ENCODE results near the gene CERS2. TPM values are rescaled to one million over a fixed set of nuclear protein-coding genes. Genes with fewer than 3 reads are reported as not detected.

Gene CERS2
- total and polyA plus RNA-seq, 2 of the 4 experiments (the other 2 are of a cell fraction): 118 to 127 TPM

DNA sequence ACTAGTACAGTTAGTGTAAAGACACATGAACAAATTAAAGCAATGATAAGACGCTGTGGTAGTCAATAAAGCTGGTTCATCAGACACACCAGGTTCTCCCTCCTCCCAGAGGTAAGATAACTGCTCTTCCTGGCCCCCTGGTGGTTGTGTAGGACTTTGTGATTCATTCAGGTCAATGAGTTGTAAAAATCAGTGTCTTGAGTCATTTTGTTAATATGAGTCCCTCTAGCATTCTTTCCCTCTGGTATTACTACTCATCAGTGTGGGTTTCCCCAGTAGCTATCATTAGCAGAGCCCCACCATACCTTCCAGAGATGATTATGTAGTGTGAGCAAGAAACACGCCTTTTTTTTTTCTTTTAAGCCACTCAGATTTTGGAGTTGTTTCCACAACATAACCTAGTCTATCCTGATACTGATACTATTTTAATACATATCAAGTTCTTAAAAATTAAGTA, 52.1 kb downstream of the CERS2 start (continued):
- TF ChIP-seq MXI1 (IDR thresholded peaks at IDR 0.05; ENCODE audit: borderline replicate concordance, low read depth, low read length): no peak

DNA sequence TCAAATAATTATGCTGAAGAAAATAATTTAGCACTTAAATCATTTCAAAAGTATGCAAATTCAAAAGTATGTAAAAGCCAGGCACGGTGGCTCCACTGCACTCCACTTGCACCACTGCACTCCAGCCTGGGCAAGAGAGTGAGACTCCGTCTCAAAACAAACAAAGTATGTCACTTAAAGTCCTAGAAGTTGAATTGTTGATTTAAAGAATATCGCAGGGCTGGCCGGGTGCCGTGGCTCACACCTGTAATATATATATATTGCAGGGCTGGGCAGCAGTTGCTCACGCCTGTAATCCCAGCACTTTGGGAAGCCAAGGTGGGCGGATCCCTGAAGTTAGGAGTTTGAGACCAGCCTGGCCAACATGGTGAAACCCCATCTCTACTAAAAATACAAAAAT, 57.2 kb downstream of the CERS2 start:
- no TSS peak for BruUV-seq (replicated peaks)
- CTCF ChIA-PET: no interaction called here
- ATAC-seq (ENCODE audit: low read depth): no peak

More for the DNA sequence above, 57.2 kb downstream of the CERS2 start:
- Histone ChIP-seq H2BK15ac (ENCODE audit: low read depth, low read length) (no peak overlapping the region), H3K56ac (ENCODE audit: extremely low read depth, insufficient read depth, low read length) (no peak overlapping the region), H3K36me3 (ENCODE audit: control insufficient read depth, insufficient read depth, low read length) (no peaks in the 10 kb centered on the region), H2BK5ac (ENCODE audit: low read depth, low read length, poor library complexity, severe bottlenecking) (no peak overlapping the region), H3K4me1 (ENCODE audit: control insufficient read depth, insufficient read depth, low read length) (no peaks in the 10 kb centered on the region), H3K9ac (ENCODE audit: low read depth, low read length) (no peak overlapping the region), H4K20me1 (ENCODE audit: insufficient read depth, low read length) (no peaks in the 10 kb centered on the region), H3K4me2 (ENCODE audit: low read depth, low read length) (no peak overlapping the region), H3K4ac (ENCODE audit: low read depth, low read length) (no peak overlapping the region), H3K27ac (ENCODE audit: insufficient read depth, low read length) (no peak overlapping the region), H4K91ac (ENCODE audit: insufficient read depth, low read depth, low read length) (no peak overlapping the region), H4K8ac (ENCODE audit: low read depth in 2 of 2, low read length in 2 of 2) (no peak overlapping the region), H3K9me1 (ENCODE audit: insufficient read depth, low read length) (0 out of 2 replicates have a peak, but pooled peaks cover 7% of the 10 kb centered on the region), H2AK9ac (replicated peaks; ENCODE audit: low read depth, low read length, poor library complexity) (no peak overlapping the region), H3K23ac (ENCODE audit: low read depth, low read length) (no peak overlapping the region), H3K27me3 (ENCODE audit: control insufficient read depth, insufficient read depth, low read length) (no peaks in the 10 kb centered on the region), H3K18ac (ENCODE audit: low read depth, low read length) (no peak overlapping the region), H3K9me3 (ENCODE audit: control insufficient read depth, insufficient read depth, low read length) (no peaks in the 10 kb centered on the region), H2BK120ac (ENCODE audit: low read depth, low read length) (no peak overlapping the region), H2BK20ac (ENCODE audit: low read depth, low read length) (no peak overlapping the region), H2AFZ (replicated peaks; ENCODE audit: low read length, poor library complexity) (no peak overlapping the region), H4K5ac (ENCODE audit: low read depth, low read length) (no peak overlapping the region), H2AK5ac (ENCODE audit: low read depth, low read length) (no peak overlapping the region), H3K79me1 (ENCODE audit: low read depth in 1 of 2, low read length in 2 of 2) (no peaks in the 10 kb centered on the region), H3K14ac (replicated peaks; ENCODE audit: low read depth, low read length) (no peak overlapping the region), H3K4me3 (ENCODE audit: insufficient read depth, low read depth, low read length) (no peak overlapping the region)
- intact Hi-C loops (cut with micrococcal nuclease): no loop called here
- no peak for DNase-seq
- POLR2A ChIA-PET (ENCODE audit: unreplicated experiment): no interaction called here
- in situ Hi-C loops (cut with MboI; ENCODE audit: low sequenced_read_pairs): no loop called here
- WGBS, 2 experiments (ENCODE audit: extremely low coverage in 2 of 2, insufficient read length in 1 of 2): no CpG with 5 or more reads among the region's 7 CpGs
- TF ChIP-seq SMC3 (IDR thresholded peaks at IDR 0.05; ENCODE audit: low read depth, low read length) (no peak), POLR2A (IDR thresholded peaks at IDR 0.05; ENCODE audit: low read depth, low read length) (no peak), CHD1 (IDR thresholded peaks at IDR 0.05; ENCODE audit: low read depth, low read length) (no peak)
- TF ChIP-seq, protein P1, sequence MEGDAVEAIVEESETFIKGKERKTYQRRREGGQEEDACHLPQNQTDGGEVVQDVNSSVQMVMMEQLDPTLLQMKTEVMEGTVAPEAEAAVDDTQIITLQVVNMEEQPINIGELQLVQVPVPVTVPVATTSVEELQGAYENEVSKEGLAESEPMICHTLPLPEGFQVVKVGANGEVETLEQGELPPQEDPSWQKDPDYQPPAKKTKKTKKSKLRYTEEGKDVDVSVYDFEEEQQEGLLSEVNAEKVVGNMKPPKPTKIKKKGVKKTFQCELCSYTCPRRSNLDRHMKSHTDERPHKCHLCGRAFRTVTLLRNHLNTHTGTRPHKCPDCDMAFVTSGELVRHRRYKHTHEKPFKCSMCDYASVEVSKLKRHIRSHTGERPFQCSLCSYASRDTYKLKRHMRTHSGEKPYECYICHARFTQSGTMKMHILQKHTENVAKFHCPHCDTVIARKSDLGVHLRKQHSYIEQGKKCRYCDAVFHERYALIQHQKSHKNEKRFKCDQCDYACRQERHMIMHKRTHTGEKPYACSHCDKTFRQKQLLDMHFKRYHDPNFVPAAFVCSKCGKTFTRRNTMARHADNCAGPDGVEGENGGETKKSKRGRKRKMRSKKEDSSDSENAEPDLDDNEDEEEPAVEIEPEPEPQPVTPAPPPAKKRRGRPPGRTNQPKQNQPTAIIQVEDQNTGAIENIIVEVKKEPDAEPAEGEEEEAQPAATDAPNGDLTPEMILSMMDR (conservative IDR thresholded peaks at IDR 0.05; ENCODE audit: low read depth, low read length): no peak
- dilution Hi-C loops (cut with HindIII; ENCODE audit: low sequenced_read_pairs, unreplicated experiment): no loop called here

Small RNAs within 50 kb of the gene (microRNA-seq; reads per million reads assigned to microRNA genes)
- not detected for gene RNU6-884P (ENCODE audit: insufficient read depth, insufficient read length)

Small RNAs within 50 kb of the gene (small RNA-seq; reads per million reads assigned to genes)
- gene RNU6-884P: 0.08 to 9.6 (median 2.3) reads per million in 5 experiments

Other genes starting within 250 kb of the CERS2 start
- gene CTSS, start 209.1 kb downstream of the CERS2 start, total RNA-seq (2012; rRNA removed): 0.18 and 0.56 TPM in 2 replicates
- gene CTSS, start 209.1 kb downstream of the CERS2 start, polyA plus RNA-seq (2012; rRNA removed): 0.47 and 0.48 TPM in 2 replicates
- 4.7 and 7.7 TPM in 2 replicates for gene CTSK, start 166.6 kb downstream of the CERS2 start, total RNA-seq (2012; rRNA removed)
- 13.2 and 15.1 TPM in 2 replicates for gene CTSK, start 166.6 kb downstream of the CERS2 start, polyA plus RNA-seq (2012; rRNA removed)
- gene ARNT, start 98.2 kb downstream of the CERS2 start, total RNA-seq (2012; rRNA removed): 26.3 and 28.1 TPM in 2 replicates
- 15.7 and 19.7 TPM in 2 replicates for gene ARNT, start 98.2 kb downstream of the CERS2 start, polyA plus RNA-seq (2012; rRNA removed)
- gene CTXND2, start 87.7 kb downstream of the CERS2 start, total RNA-seq (2012; rRNA removed): not detected in 2 replicates
- not detected in 2 replicates for gene CTXND2, start 87.7 kb downstream of the CERS2 start, polyA plus RNA-seq (2012; rRNA removed)
- 22.9 and 24.7 TPM in 2 replicates for gene SETDB1, start 48.5 kb downstream of the CERS2 start, total RNA-seq (2012; rRNA removed)
- gene SETDB1, start 48.5 kb downstream of the CERS2 start, polyA plus RNA-seq (2012; rRNA removed): 16.6 and 18.7 TPM in 2 replicates
- under 0.01 and 0.36 TPM in 2 replicates for gene ANXA9, start 7.5 kb upstream of the CERS2 start, total RNA-seq (2012; rRNA removed)
- gene ANXA9, start 7.5 kb upstream of the CERS2 start, polyA plus RNA-seq (2012; rRNA removed): 0.16 and 0.21 TPM in 2 replicates
- gene MINDY1, start 32.1 kb upstream of the CERS2 start, total RNA-seq (2012; rRNA removed): 5.8 and 6.6 TPM in 2 replicates
- gene MINDY1, start 32.1 kb upstream of the CERS2 start, polyA plus RNA-seq (2012; rRNA removed): 6.6 and 7.3 TPM in 2 replicates
- 7.9 and 8.6 TPM in 2 replicates for gene PRUNE1, start 33.6 kb upstream of the CERS2 start, total RNA-seq (2012; rRNA removed)
- gene PRUNE1, start 33.6 kb upstream of the CERS2 start, polyA plus RNA-seq (2012; rRNA removed): 9.4 and 9.6 TPM in 2 replicates
- gene BNIPL, start 61.8 kb upstream of the CERS2 start, total RNA-seq (2012; rRNA removed): under 0.01 TPM in 1 of 2 replicates, not detected in the other
- gene BNIPL, start 61.8 kb upstream of the CERS2 start, polyA plus RNA-seq (2012; rRNA removed): 0.10 and 0.38 TPM in 2 replicates
- 0.54 and 0.83 TPM in 2 replicates for gene C1orf56, start 72.9 kb upstream of the CERS2 start, total RNA-seq (2012; rRNA removed)
- gene C1orf56, start 72.9 kb upstream of the CERS2 start, polyA plus RNA-seq (2012; rRNA removed): 1.2 and 1.5 TPM in 2 replicates
- gene CDC42SE1, start 84.8 kb upstream of the CERS2 start, total RNA-seq (2012; rRNA removed): 47.0 and 48.6 TPM in 2 replicates
- gene CDC42SE1, start 84.8 kb upstream of the CERS2 start, polyA plus RNA-seq (2012; rRNA removed): 47.4 and 58.5 TPM in 2 replicates
- 3.6 and 5.3 TPM in 2 replicates for gene MLLT11, start 85.6 kb upstream of the CERS2 start, total RNA-seq (2012; rRNA removed)
- 16.6 and 17.5 TPM in 2 replicates for gene MLLT11, start 85.6 kb upstream of the CERS2 start, polyA plus RNA-seq (2012; rRNA removed)
- 11.9 and 12.9 TPM in 2 replicates for gene GABPB2, start 95.9 kb upstream of the CERS2 start, total RNA-seq (2012; rRNA removed)
- 6.0 and 7.5 TPM in 2 replicates for gene GABPB2, start 95.9 kb upstream of the CERS2 start, polyA plus RNA-seq (2012; rRNA removed)
- gene SEMA6C, start 171.8 kb upstream of the CERS2 start, total RNA-seq (2012; rRNA removed): 0.36 and 0.56 TPM in 2 replicates
- gene SEMA6C, start 171.8 kb upstream of the CERS2 start, polyA plus RNA-seq (2012; rRNA removed): 2.0 and 2.6 TPM in 2 replicates
- not detected in 2 replicates for gene TNFAIP8L2, start 181.8 kb upstream of the CERS2 start, total RNA-seq (2012; rRNA removed)
- not detected in 2 replicates for gene TNFAIP8L2, start 181.8 kb upstream of the CERS2 start, polyA plus RNA-seq (2012; rRNA removed)
- 9.2 and 10.4 TPM in 2 replicates for gene LYSMD1, start 191.1 kb upstream of the CERS2 start, total RNA-seq (2012; rRNA removed)
- gene LYSMD1, start 191.1 kb upstream of the CERS2 start, polyA plus RNA-seq (2012; rRNA removed): 5.0 and 5.9 TPM in 2 replicates
- gene SCNM1, start 191.3 kb upstream of the CERS2 start, total RNA-seq (2012; rRNA removed): 22.2 and 27.4 TPM in 2 replicates
- 33.2 and 35.3 TPM in 2 replicates for gene SCNM1, start 191.3 kb upstream of the CERS2 start, polyA plus RNA-seq (2012; rRNA removed)
- gene TMOD4, start 201.1 kb upstream of the CERS2 start, total RNA-seq (2012; rRNA removed): not detected in 2 replicates
- 0.22 and 0.27 TPM in 2 replicates for gene TMOD4, start 201.1 kb upstream of the CERS2 start, polyA plus RNA-seq (2012; rRNA removed)
- 51.3 and 53.6 TPM in 2 replicates for gene VPS72, start 215.4 kb upstream of the CERS2 start, total RNA-seq (2012; rRNA removed)
- 62.3 and 64.5 TPM in 2 replicates for gene VPS72, start 215.4 kb upstream of the CERS2 start, polyA plus RNA-seq (2012; rRNA removed)
- 52.5 and 59.1 TPM in 2 replicates for gene PIP5K1A, start 223.7 kb upstream of the CERS2 start, total RNA-seq (2012; rRNA removed)
- gene PIP5K1A, start 223.7 kb upstream of the CERS2 start, polyA plus RNA-seq (2012; rRNA removed): 85.5 and 105 TPM in 2 replicates